NCI-H82 treated with DMSO at 0.1 percent for 48 hours (cell line): ENCODE results near the gene CPT1A.

Source experiments
- DNase-seq: peaks from one replicate; lab custom pipeline; 2025; ENCODE audit not compliant: unreplicated experiment; lab: John Stamatoyannopoulos, UW

Gene CPT1A

DNA sequence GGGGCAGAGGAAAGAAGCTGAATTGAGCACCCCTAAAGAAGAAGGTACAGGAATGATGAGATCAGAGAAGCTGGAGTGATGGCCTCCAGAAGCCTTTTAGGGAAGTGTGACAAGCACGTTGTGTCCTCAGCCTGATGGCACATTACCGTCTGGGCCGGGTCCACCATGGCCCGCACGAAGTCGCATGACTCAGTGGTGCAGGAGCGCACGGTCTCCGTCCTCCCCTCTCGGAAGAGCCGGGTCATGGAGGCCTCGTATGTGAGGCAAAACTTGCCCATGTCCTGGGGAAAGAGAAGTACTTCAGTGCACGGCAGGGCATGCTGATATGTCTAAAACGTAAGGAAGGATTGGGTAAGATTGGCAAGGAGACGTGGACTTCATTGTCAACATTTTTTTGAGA lies 79.2 kb downstream of the CPT1A start:
- DNase-seq, result no peak

GRCh38 chr11:68761801-68762200 lies 79.9 kb downstream of the CPT1A start:
- DNase-seq, result no peak

GRCh38 chr11:68759991-68760390 lies 81.7 kb downstream of the CPT1A start:
- no peak for DNase-seq

- DNase-seq, result no peak
Measured at GRCh38 chr11:68757711-68758110, 84.0 kb downstream of the CPT1A start.

DNA sequence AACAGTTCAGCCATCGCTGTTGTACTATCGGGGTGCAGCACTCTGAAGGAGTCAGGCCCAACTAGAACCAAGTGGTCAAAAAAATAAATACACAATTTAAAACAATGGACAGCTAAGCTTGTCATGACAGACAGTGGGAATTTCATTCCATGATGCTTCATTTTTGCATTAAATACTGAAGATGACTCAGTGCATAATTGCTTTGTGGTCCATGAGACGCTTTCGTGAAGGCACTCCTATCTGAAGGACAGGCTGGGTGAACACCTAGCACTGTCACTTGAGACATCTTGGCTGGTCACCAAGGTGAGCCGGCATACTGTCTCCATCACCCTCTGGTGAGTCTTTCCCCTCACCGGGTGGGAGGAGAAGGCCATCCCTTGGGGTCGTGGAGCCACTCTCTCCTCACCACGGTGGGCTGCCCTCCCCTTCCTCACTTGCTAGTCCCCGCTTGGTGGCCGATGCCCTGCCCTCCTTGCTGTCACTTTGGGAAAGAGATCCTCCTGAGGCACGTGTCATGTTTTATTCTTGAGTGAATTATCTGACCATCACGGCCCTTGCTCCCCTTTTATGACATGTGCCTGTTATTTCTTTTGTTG lies 85.4 kb downstream of the CPT1A start:
- no peak for DNase-seq

DNA sequence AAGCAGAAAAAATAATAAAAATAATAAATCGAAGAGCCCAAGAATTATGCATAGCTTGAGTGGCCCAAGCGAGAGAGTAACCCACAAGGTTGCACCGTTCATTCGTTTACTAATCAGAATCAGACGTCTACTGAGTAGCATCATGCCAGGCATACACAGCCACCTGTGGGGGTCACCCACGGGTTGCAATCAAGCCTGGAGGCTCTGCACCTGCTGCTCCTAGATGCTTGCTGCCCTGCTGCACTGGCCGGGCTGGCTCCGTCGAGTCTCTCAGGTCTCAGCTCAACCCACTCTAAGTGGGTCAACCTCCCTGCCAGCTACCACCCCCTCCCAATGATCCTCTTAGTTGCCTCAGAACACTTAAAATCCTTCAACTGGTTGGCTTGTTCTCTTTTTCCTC lies 88.4 kb downstream of the CPT1A start:
- no peak for DNase-seq

DNA sequence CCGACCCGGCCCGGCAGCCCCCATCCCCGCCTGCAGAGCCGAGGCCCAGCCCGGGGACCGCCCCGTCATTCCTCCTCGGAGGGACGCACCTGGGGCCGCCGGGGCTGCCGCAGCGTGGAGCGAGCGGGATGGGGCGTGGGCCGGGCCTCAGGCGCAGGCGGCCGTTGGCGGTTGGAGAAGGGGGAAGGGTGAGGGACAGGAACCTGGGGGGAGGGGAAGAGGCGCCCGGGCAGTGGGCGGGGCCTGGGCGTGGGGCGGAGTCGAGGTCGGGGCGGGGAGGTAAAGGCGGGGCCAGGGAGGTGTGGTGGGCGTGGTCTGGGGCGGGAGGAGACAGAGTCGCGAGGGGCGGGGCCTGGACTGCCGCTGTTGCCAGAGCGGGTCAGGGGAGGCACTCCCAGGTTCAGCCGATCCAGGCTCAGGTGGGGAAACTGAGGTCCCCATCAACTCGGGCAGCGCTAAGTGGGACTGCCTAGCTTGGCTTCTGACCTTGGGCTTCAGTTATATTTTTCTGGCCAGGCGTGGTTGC lies 90.3 kb downstream of the CPT1A start, which contains the start of gene TESMIN:
TESMIN (minus strand) TSS at position 190 of the 526 bp plus-strand sequence. CDS start 860 bp downstream, outside the sequence.
- peak; percentile 37 for DNase-seq

DNA sequence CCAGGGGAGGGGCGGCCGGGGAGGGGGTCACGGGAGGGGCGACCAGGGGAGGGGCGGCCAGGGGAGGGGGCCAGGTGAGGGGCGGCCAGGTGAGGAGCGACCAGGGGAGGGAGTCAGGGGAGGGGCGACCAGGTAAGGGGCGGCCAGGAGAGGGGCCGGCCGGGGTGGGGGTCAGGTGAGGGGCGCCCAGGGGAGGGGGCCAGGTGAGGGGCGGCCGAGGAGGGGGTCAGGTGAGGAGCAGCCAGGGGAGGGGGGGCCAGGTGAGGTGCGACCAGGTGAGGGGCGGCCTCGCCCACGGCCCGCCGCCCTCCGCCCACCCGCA lies 90.8 kb downstream of the CPT1A start:
- no peak for DNase-seq

- no peak for DNase-seq
Measured at GRCh38 chr11:68750195-68751003, 91.3 kb downstream of the CPT1A start.

DNA sequence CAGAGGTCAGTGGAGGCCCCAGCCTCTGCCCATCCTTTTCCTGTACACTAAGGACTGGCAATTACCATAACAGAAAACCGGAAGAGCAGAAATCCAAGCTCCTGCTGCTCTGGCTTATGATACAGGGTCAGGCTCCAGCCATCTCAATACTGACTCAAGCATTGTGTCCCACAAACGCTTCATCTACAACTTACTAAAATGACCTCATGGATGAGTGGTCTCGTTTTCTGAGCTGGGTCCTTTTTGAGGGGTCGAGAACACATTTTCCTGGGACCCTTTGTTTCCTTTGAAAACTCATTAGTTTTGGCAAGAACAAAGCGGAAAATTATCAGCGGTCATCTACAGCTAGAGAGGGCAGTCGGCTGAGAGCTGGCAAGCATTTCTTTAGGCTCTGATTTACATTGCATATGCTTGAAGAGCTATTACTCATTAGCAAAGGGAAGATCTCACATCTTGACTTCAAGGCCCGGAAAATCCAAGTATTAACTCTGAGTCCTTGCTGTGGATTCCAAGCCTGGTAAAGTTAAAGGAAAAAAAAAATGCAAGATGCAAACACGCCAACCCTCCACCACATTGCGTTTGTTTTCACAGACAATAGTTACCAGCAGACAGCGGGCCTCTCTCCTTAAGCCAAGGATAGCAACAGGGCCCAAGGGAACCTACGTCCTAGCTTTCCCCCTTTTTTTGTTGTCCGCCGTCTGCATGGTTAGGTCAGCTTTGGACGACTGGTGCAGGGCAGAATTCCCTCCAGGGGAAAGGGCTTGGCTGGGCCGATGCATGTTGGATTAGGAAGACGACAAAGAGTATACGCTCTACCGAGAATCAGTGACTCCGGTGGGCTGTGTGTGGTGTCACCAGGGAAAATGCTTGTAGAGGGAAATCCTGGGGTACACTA lies 92.2 kb downstream of the CPT1A start:
- no peak for DNase-seq

DNA sequence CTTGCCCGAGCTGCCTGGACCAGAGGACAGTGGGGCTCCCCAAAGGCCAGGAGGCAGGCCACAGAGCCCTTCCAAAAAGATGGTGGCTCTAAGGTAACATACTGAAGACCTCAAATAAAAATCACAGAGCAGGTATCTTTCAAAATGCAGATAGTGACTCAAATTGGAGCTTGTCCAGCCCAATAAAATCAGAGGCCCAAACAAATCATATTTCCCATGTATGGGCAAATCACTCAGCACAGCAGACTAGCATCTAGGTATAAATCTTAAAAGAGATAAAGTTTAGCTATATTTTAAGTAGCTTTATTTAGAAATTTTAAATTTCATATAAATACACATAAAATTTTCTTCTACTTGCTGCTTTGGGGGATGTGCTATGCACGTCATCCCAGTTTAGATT lies 93.7 kb downstream of the CPT1A start:
- no peak for DNase-seq

- DNase-seq, result no peak
Measured at GRCh38 chr11:68743539-68743938, 98.2 kb downstream of the CPT1A start.

GRCh38 chr11:68741463-68741862 lies 100.3 kb downstream of the CPT1A start:
- DNase-seq, result no peak

GRCh38 chr11:68735646-68736045 lies 106.1 kb downstream of the CPT1A start:
- no peak for DNase-seq

DNA sequence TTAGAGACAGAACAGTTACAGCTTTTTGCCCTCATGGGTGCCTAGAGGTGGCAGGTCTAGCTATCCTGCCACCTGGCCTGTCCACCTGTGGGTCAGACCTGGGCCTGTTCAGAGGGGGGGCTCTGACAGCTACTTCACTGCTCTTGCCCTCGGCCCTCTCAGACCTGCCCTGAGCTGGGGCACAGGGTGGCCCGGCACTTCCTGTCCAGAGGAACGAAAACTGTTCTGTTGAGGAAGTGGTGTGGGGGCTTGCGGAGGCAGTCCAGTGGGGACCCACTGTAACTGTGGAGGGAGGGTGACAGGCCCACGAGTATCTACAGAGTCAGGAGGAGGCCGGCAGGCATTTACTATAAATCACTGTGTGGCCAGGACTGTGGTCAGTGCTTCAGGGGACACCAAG lies 106.6 kb downstream of the CPT1A start:
- DNase-seq, result no peak

- DNase-seq, result no peak
Measured at GRCh38 chr11:68734111-68734510, 107.6 kb downstream of the CPT1A start.

DNA sequence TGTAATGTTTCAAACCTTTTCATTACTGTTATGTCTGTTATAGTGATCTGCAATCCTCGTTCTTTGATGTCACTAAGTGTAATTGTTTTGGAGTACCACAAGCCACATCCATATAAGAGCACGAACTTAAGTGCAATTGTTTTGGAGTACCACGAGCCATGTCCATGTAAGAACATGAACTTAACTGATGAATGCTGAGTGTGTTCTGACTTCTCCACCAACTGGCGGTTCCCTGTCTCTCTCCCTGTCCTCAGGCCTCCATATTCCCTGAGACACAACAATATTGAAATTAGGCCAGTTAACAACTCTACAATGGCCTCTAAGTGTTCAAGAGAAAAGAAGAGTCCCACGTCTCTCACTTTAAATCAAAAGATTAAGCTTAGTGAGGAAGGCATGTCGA lies 113.9 kb downstream of the CPT1A start:
- DNase-seq, result no peak

DNA sequence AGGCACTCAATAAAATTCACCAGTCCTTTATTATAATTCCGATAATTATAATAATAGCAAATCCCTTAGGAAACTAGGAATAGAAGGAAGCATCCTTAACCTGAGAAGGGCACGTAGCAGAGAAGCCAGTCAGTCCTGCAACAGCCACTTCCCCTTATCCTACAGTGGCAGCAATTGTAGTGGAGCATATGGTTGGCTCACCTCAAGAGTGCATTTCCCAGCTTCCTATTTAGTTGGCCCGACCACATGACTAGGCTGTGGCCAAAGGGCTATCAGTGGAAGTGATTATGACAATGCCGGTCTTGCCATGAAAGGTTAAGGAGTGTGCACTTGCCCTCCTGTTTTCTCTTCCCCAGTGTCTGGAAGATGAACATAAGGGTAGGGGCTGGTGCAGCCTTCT lies 117.4 kb downstream of the CPT1A start:
- DNase-seq, result no peak

DNA sequence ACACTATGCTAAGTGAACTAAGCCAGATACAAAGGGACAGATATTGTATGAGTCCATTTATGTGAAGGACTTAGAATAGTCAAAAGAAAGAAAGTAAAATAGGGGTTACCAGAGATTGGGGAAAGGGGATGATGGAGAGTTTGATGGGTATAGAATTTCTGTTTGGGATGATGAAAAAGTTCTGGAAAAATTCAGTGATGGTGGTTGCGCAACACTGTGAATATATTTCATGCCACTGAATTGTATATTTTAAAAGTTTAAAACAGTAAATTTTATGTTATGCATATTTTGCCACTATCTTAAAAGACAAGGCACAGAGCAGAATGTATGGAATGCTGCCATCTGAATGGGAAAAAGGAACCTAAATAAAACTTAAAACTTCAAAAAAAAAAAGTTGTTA lies 119.6 kb downstream of the CPT1A start:
- DNase-seq, result no peak

GRCh38 chr11:68721075-68721474 lies 120.6 kb downstream of the CPT1A start:
- no peak for DNase-seq

DNA sequence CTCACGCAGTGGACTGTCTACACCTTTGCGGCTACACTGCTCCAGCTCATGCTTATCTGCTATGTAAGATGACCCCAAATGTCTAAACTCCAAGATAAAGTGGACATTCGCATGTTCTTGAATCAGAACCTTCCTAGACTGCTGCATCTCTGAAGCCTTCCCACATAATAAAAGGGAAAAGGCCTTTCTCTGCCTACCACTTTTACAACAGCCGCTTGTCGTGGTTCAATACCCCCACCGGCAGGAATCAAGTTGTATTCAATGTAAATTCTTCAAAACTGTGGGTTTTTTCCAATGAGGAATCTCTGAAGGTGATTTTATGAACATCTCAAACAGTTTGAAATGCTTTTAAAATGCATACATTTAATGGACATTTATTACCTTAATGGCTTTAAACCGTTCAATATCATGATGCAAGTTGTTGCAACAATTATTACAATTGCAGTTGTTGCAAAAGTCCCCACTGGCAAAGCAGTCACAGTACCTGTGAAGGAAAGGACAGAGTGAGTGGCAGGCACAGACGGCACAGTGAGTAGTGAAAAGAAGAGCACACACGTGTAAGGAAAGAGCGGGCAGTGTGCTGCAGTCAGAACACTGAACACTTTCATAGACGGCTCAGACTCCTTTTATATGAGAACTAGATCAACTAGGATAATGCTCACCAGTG lies 126.1 kb downstream of the CPT1A start:
- no peak for DNase-seq
